Glutamatergic neuron (in vitro differentiated cells): Measurements from ENCODE around the gene CSH1. TPM values are rescaled to one million over a fixed set of nuclear protein-coding genes. Genes with fewer than 3 reads are reported as not detected.

Experiments
- DNase-seq: peaks from one replicate; pipeline ENCODE4 v3.0.0; 2022
- H3K27ac Mint-ChIP-seq: one replicate; pipeline ENCODE4 v1.8.0; 2020; ENCODE audit warnings: mild to moderate bottlenecking, mixed read lengths, inconsistent platforms; ENCODE audit not compliant: unreplicated experiment
- H3K27me3 Mint-ChIP-seq: one replicate; pipeline ENCODE4 v1.8.0; 2020; ENCODE audit warnings: mild to moderate bottlenecking, moderate library complexity, mixed read lengths, inconsistent platforms; ENCODE audit not compliant: unreplicated experiment
- H3K36me3 Mint-ChIP-seq: one replicate; pipeline ENCODE4 v1.8.0; 2020; ENCODE audit warnings: mild to moderate bottlenecking, mixed read lengths, inconsistent platforms; ENCODE audit not compliant: unreplicated experiment
- H3K4me1 Mint-ChIP-seq: one replicate; pipeline ENCODE4 v1.8.0; 2020; ENCODE audit warnings: mild to moderate bottlenecking, low read depth, mixed read lengths, inconsistent platforms; ENCODE audit not compliant: unreplicated experiment
- H3K4me3 Mint-ChIP-seq: one replicate; pipeline ENCODE4 v1.8.0; 2020; ENCODE audit warnings: mild to moderate bottlenecking, mixed read lengths, inconsistent platforms; ENCODE audit not compliant: unreplicated experiment
- H3K9me3 Mint-ChIP-seq: one replicate; pipeline ENCODE4 v1.8.0; 2020; ENCODE audit warnings: mild to moderate bottlenecking, moderate library complexity, mixed read lengths, inconsistent platforms; ENCODE audit not compliant: unreplicated experiment
- total RNA-seq: library from RNA; stranded (reverse); fragmentation: NEBNext Ultra II Directional; extraction: Animal tissue kit (Norgen Biotek cat#: 25700); gene quantifications from one replicate; pipeline ENCODE4 v1.2.1, GENCODE V29; 2021; ENCODE audit not compliant: unreplicated experiment
- TF ChIP-seq, protein P1 (sequence below): fragments of 200-600 bp; sonication (generic); IDR thresholded peaks from one replicate; pipeline ENCODE4 v1.5.0; 2021; ENCODE audit not compliant: partially characterized antibody, unreplicated experiment

CSH1 gene
- total RNA-seq, 1 donor from 2014 or later = not detected

DNA sequence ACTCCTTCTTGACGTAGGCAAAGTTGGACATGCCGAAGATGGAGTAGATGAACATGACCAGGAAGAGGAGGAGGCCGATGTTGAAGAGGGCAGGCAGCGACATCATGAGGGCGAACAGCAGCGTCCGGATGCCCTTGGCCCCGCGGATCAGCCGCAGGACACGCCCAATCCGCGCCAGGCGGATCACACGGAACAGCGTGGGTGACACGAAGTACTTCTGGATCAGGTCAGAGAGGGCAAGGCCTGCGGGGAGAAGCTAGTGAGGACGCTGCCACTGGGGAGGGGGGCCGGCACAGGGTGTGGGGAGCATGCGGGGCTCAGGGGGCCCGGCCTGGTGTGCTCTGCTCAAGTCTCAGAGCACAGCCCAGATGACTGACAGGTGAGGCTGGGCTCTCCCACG, 45.4 kb upstream of the CSH1 start:
- Mint-ChIP-seq H3K27ac (no peak overlapping the region), H3K4me3 (no peak overlapping the region), H3K36me3 (no peaks in the 10 kb centered on the region), H3K9me3 (peaks cover 7% of the 10 kb centered on the region), H3K4me1 (peaks cover 5% of the 10 kb centered on the region), H3K27me3 (peaks cover 8% of the 10 kb centered on the region)
- DNase-seq = no peak
- TF ChIP-seq, protein P1, sequence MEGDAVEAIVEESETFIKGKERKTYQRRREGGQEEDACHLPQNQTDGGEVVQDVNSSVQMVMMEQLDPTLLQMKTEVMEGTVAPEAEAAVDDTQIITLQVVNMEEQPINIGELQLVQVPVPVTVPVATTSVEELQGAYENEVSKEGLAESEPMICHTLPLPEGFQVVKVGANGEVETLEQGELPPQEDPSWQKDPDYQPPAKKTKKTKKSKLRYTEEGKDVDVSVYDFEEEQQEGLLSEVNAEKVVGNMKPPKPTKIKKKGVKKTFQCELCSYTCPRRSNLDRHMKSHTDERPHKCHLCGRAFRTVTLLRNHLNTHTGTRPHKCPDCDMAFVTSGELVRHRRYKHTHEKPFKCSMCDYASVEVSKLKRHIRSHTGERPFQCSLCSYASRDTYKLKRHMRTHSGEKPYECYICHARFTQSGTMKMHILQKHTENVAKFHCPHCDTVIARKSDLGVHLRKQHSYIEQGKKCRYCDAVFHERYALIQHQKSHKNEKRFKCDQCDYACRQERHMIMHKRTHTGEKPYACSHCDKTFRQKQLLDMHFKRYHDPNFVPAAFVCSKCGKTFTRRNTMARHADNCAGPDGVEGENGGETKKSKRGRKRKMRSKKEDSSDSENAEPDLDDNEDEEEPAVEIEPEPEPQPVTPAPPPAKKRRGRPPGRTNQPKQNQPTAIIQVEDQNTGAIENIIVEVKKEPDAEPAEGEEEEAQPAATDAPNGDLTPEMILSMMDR = no peak

DNA sequence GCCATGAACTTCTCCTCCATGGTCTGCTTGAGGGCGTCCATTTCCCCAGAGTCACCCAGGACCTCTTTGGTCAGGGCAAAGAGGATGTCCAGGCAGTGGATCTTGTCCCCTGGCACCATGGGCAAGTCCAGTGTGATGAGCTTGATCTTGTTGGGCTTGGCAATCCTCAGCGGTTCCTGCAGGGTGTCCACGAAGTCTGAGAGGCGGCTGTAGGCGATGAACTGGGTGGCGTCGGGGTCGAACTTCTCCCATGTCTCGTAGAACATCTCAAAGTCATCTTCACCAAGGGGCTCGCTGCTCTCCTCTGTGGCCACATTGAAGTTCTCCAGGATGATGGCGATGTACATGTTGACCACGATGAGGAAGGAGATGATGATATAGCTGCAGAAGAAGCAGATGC, 44.8 kb upstream of the CSH1 start:
- Mint-ChIP-seq H3K4me1 (peaks cover 5% of the 10 kb centered on the region), H3K36me3 (no peaks in the 10 kb centered on the region), H3K4me3 (no peak overlapping the region), H3K27me3 (peaks cover 8% of the 10 kb centered on the region), H3K9me3 (peaks cover 7% of the 10 kb centered on the region), H3K27ac (no peak overlapping the region)
- no peak for DNase-seq
- TF ChIP-seq, protein P1 = no peak

DNA sequence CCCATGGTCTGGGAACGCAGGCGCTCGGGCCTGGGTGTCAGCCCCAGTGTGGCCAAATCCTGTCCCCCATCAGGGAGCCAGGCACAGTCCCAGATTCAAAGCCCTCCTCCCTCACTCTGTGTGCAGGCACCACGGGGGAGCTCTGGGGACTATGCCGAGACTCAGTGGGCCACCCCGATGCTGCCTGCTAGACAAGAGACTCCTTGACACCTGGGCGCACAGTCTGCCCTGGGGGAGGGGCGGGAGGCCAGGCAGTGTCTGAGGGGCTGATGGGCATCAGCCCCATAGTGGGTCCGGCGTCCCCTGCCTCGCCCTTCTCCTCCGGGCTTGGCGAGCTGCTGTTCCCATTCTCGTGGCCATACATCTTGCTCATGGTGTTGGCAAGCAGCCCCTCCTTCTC, 44.2 kb upstream of the CSH1 start:
- Mint-ChIP-seq H3K27me3 (peaks cover 8% of the 10 kb centered on the region), H3K4me1 (peaks cover 5% of the 10 kb centered on the region), H3K27ac (no peak overlapping the region), H3K36me3 (no peaks in the 10 kb centered on the region), H3K9me3 (peaks cover 7% of the 10 kb centered on the region), H3K4me3 (no peak overlapping the region)
- DNase-seq = no peak
- TF ChIP-seq, protein P1 = no peak

DNA sequence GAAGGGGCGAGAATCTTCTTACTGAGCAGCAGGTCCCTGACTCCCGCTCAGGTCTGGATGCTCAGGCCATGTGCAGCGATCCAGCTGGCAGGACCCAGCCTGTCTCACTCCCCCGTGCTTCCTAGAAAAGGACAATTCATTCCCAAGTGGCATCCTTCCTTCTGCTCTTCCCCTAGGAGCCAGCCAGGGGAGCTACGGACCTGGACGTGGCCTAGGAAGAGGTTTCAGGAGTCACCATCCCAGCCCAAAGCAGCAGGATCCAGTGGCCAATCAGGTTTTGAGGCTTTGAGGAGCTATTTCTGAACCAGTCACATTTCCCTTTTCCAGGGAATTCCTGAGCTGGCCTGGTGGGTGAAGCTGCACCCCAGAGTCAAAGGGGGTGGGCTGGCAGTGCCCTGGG, 43.5 kb upstream of the CSH1 start:
- TF ChIP-seq, protein P1 = no peak
- Mint-ChIP-seq H3K27ac (no peak overlapping the region), H3K27me3 (peaks cover 7% of the 10 kb centered on the region), H3K4me3 (no peak overlapping the region), H3K36me3 (no peaks in the 10 kb centered on the region), H3K9me3 (peaks cover 6% of the 10 kb centered on the region), H3K4me1 (peaks cover 5% of the 10 kb centered on the region)
- DNase-seq = no peak

DNA sequence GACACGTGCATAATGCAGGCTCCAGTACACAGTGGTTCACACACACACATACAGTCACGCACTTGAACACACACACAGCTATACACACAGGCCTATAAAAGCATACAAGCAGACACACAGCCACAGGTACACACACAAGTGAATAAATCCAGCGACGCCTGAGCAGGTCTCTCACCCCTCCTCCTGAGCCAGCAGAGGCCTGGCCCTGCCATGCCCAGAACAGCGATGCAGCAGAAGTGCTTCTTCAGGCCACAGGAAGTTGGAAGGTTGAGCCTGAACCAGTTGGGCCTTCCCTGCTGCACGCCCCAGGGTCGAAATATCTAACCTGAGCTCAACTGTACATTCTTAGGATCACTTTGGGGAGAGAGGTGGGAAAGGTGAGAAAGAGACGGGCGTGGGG, 43.0 kb upstream of the CSH1 start:
- no peak overlapping the region for H3K27ac Mint-ChIP-seq
- TF ChIP-seq, protein P1 = no peak
- H3K36me3 Mint-ChIP-seq = no peaks in the 10 kb centered on the region
- H3K9me3 Mint-ChIP-seq = peaks cover 6% of the 10 kb centered on the region
- peaks cover 5% of the 10 kb centered on the region for H3K4me1 Mint-ChIP-seq
- peaks cover 7% of the 10 kb centered on the region for H3K27me3 Mint-ChIP-seq
- no peak overlapping the region for H3K4me3 Mint-ChIP-seq
- no peak for DNase-seq
